HG03139 (cell line): Measurements from ENCODE around the gene ZNF205.
"Not testable (repeated sequence)": the region's sequence is repeated elsewhere in the genome, so short reads cannot be mapped to it uniquely, and the experiment has no call there.

ENCODE experiments used
- ATAC-seq: cut with Tn5 transposase; IDR thresholded peaks from one replicate; pipeline ENCODE4 v1.9.1; 2021; ENCODE audit not compliant: unreplicated experiment

ZNF205 gene

DNA sequence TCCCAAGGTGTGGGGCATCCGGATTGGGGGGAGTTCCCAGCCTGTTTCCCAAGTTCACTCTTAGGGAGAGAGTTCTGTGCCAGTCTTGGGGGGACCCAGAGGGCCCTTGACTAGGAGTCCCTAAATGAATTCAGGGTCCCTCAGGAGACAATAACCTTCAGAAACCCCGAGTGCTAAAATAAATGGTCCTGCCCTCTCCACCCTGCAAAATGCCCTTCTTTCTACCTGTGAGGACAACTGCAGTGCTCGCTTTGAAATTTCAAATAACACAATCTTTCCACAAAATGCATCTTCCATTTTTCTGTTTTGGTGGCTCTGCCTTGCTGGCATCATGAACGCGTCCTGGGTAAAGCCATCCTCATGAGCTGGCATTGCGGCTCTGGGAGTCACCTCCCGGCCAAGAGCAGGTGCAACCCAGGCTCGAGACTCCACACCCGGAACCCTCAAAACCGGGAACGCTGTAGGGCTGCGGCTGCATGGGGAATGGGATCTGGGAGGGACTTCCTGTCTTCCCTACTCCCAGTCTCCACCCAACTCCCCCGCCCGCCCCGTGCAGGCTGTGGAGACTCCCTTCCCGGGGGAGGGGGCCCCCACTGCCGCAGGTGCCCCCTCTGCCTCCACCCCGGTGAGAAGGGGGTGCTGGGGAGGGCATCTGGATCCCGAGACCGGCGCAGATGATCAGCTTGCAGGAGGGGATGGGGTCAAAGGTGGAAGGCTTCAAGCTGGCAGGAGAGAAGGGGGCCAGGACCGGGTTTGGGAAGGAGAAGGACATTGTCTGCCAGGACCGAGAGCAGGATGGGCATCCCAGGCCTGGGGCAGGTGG, at the start of gene ZNF205:
ZNF205 (plus strand) TSS at position 529 of the 823 bp plus-strand sequence. CDS start 845 bp downstream, outside the sequence.
- no peak for ATAC-seq

DNA sequence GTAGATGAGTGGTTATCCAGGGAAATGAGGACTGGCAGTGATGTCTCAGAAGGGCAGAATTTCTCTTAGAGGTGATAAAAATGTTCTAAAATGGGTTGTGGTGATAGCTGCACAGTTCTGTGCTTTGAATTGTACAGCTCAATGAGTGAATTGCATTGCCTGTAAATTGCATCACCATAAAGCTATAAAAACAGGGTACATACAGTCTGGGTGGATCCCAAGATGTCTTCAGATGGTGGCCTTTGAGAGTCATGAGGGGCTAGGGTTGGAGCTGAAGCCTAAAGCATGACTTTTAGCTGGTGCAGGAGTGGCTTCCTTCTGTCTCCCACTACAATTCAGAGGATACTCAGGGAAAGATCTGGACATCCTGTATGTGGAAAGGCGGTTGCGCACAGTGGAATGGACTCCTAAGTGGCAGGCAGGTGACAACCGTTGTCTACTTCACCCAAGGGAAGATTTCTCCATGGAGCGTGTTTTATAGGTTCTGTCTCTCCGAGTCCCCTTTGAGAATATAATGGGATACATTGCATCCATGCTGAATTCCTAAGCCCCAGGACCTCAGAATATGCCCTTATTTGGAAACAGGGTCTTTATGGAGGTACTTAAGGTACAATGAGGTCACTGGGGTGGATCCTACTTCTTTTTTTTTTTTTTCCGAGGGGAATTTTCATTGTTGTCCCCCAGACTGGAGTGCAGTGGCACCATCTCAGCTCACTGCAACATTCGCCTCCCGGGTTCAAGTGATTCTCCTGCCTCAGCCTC, 48.6 kb upstream of the ZNF205 start:
- ATAC-seq, result no peak

GRCh38 chr16:3065069-3065741, 47.2 kb upstream of the ZNF205 start, which contains the start of gene IL32:
Gene IL32, plus strand, starts transcription at chr16:3065640. Its CDS starts 172 bp downstream, at chr16:3065812.
- no peak for ATAC-seq

- no peak for ATAC-seq
These were observed 46.5 kb upstream of the ZNF205 start for GRCh38 chr16:3065742-3066439.

- no peak for ATAC-seq
These were observed 46.0 kb upstream of the ZNF205 start for GRCh38 chr16:3066440-3066748.

DNA sequence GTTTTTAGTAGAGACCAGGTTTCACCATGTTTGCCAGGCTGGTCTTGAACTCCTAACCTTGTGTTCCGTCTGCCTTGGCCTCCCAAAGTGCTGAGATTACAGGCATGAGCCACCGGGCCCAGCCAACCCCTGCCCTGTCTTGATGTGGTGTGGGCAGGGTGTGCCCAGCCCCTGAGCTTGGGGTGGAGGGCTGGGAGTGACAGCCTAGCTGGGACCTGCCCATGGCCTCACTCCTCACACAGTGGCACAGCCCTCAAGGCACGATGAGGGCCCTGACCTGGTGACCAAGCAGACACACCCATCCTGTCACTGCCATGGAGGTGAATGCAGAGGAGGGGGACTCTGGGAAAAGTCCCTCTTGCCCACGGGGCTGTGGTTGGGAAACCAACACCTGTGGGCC, 43.9 kb upstream of the ZNF205 start:
- ATAC-seq, result no peak

DNA sequence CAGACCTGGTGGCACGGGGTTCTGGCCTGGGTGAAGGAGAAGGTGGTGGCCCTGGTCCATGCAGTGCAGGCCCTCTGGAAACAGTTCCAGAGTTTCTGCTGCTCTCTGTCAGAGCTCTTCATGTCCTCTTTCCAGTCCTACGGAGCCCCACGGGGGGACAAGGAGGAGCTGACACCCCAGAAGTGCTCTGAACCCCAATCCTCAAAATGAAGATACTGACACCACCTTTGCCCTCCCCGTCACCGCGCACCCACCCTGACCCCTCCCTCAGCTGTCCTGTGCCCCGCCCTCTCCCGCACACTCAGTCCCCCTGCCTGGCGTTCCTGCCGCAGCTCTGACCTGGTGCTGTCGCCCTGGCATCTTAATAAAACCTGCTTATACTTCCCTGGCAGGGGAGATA, 43.2 kb upstream of the ZNF205 start:
- ATAC-seq, result not testable (repeated sequence)

- no peak for ATAC-seq
These were observed 41.7 kb upstream of the ZNF205 start for GRCh38 chr16:3070608-3071111.

- no peak for ATAC-seq
These were observed 40.7 kb upstream of the ZNF205 start for GRCh38 chr16:3071655-3072054.

DNA sequence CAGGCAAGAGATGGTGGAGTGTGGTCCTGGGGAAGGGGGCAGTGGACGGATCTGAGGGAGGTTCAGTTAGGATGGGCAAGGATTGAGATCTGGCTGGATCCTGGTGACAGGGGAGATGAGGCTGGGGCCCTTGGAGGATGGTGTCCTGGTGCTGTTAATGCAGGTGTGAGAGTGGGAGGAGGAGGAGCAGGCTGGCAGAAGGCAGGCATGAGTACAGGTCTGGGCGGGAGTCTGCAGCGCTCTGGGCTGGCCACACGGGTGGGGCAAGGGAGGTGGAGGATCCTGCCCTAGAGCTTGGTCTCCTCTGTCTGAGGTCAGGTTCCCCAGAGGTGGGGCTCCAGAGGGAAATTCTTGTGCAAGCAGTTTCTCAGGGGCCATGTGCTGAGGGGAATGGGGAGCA, 40.2 kb upstream of the ZNF205 start:
- ATAC-seq, result not testable (repeated sequence)

- ATAC-seq, result not testable (repeated sequence)
These were observed 39.7 kb upstream of the ZNF205 start for GRCh38 chr16:3072576-3073263.

- no peak for ATAC-seq
These were observed 38.9 kb upstream of the ZNF205 start for GRCh38 chr16:3073448-3073847.

DNA sequence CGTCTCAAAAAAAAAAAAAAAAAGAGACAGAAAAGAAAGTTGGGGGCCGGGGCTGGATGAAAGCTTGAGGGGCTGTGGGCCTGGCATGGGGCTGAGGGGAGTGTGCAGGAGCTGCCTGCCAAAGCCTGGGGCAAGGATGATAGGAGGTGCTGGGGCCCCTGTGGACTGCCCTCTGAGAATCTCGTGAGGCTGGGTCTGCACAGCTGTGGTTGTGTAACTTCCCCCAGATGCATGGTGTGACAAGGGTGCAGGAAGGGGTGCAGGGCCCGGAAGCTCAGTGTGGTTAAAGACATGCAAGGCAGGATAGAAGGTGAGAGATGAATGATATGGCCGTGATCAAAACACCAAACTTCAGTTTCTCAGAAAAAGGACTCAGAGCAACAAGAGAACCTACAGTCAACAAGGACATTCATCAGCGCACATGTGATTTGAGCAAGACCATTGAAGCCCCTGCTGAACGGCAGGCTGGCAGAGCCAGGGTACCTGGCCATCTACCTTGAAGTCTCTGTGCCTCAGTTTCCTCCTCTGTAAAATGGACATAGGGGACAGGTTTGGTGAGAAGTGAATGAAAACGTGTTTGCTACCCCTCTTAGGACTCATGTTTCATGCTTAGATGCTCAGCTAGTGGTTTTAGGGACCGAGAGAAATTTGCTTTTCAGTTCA, 37.4 kb upstream of the ZNF205 start:
- no peak for ATAC-seq

DNA sequence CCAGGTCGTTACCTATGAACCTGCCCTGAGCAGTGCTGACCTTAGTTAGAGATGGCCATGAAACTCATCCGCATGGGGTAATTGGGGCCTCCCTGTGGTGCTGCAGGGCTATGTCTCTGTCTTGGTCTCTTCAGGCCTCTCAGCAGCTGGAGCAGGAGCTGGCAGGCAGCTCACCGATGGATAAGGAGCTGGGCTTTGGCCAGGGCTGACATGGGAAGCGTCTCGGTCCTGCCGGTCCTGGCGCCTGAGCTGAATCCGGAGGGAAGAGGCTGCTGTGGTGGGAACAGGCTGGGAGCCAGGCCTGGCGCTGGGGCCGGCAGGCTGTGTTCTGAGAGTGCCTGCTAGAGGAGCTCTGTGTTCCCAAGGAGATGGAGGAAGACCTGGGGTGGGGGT, 36.9 kb upstream of the ZNF205 start:
- ATAC-seq, result no peak

GRCh38 chr16:3075946-3076345, 36.4 kb upstream of the ZNF205 start:
- not testable (repeated sequence) for ATAC-seq

DNA sequence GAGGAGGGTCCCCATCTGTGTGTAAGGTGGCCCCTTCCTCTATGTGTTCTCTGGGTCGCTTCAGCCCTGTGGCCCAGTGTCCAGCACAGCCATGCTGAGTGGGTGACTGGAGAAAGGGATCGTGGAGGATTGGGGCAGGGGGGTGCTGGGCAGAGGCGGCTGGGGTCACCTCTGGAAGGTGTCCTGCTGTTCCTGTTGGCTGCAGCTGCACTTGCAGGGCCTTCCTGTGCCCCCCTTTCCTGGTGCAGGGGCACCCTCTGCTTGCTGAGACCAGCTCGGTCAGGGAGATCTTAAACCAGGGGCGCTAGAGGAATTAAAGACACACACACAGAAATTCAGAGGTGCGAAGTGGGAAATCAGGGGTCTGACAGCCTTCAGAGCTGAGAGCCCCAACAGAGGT, 35.8 kb upstream of the ZNF205 start:
- no peak for ATAC-seq

DNA sequence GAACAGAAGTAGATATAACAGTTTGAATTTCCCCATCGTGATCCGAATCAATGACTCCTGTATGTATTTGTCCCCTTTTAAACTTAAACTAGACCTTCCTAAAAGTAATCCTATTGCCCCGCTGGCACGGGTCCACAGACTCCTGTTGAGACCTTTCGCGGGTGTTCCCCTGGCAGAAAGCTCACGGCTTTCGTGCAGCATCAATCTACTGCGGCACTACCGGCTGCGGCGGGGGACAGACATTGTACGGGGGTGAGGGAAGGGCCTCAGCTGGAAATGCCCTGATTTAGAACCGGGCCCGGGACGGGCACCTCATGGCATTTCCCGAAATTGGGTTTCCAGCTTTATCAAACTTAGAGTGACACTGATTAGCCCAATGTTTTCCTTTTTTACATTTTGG, 32.4 kb upstream of the ZNF205 start:
- ATAC-seq, result no peak

DNA sequence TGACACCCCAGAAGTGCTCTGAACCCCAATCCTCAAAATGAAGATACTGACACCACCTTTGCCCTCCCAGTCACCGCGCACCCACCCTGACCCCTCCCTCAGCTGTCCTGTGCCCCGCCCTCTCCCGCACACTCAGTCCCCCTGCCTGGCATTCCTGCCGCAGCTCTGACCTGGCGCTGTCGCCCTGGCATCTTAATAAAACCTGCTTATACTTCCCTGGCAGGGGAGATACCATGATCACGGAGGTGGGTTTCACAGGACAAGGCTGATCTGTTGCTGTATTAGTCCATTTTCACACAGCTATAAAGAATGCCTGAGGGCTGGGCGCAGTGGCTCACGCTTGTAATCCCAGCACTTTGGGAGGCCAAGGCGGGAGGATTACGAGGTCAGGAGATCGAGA, 30.4 kb upstream of the ZNF205 start:
- not testable (repeated sequence) for ATAC-seq

- not testable (repeated sequence) for ATAC-seq
These were observed 29.0 kb upstream of the ZNF205 start for GRCh38 chr16:3083408-3083807.

GRCh38 chr16:3084491-3084890, 27.9 kb upstream of the ZNF205 start:
- no peak for ATAC-seq
